GM19025 (cell line): ENCODE measurements around the gene DNAJC6.
"Not testable (repeated sequence)": the region's sequence is repeated elsewhere in the genome, so short reads cannot be mapped to it uniquely, and the experiment has no call there.

Experiments
- ATAC-seq: cut with Tn5 transposase; IDR thresholded peaks from one replicate; pipeline ENCODE4 v1.9.1; 2021; ENCODE audit warnings: mild to moderate bottlenecking, low read depth, moderate library complexity; ENCODE audit not compliant: unreplicated experiment

The DNAJC6 gene

DNA sequence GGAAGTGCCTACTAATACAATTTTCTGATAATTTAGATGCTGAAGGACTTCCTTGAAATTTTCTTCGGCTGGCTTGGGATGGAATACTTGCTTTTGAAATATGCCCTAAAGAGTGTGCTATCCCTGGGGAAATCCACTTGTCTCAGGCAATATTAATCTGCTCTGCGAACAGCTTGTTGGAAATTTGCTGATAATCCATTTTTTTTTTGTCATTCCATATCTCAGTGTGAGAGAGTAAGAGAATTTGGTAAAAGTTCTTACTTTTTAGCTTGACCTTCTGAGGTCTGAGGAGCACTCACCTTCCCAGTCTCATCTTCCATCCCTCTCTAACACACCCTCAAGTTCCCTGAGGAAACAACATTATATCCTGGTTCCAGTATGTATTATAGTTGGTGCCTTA lies 36.8 kb downstream of the DNAJC6 start:
- no peak for ATAC-seq

DNA sequence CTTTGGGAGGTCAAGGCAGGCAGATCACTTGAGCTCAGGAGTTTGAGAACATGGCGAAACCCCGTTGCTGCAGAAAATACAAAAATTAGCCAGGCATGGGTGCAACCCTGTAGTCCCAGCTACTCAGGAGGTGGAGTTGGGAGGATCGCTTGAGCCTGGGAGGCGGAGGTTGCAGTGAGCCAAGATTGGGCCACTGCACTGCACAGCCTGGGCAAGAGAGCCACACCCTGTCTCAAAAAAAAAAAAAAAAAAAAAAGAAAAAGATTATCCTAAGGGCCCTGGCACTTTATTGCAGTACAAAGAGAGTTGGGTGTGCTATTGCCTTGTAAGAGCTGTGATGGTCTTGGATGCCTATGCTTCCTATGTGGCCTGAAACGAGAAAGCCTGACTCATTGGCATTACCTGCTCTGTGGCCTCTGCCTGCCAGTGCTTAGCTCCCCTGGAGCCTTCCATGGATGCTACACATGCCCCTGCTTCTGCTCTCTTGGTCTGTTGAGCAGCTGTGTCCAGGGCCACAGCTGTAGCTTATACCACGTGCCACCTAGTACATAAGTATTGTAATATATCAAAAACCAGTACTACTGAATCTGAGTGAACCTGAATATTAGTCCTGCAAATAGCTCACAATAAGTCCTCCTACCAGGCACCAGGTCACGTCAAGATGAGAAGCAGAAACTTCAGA lies 45.8 kb downstream of the DNAJC6 start:
- no peak for ATAC-seq

- no peak for ATAC-seq
Observed at GRCh38 chr1:65357291-65357960, 48.1 kb downstream of the DNAJC6 start.

DNA sequence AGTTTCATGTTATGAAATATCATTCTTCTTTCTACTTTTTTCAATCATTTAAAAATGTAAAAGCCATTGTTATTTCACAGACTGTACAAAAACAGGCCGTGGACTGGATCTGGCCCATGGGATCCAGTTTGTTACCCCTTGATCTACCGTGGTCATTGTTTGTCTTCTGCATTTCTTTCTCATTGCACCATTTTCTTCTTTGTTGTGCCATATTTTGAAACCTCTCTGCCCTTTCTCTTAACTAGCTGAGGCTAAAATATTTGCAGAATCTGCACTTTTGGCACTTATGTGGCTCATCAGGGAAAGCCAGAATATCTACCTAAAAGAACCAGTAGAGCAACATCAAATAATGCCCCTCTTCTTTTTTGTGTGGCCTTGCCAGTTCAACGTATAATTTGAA lies 50.5 kb downstream of the DNAJC6 start:
- ATAC-seq, result no peak

GRCh38 chr1:65360648-65361047 lies 51.3 kb downstream of the DNAJC6 start:
- no peak for ATAC-seq

- ATAC-seq, result no peak
Observed at GRCh38 chr1:65362545-65362944, 53.2 kb downstream of the DNAJC6 start.

- ATAC-seq, result no peak
Observed at GRCh38 chr1:65363484-65363883, 54.1 kb downstream of the DNAJC6 start.

- ATAC-seq, result no peak
Observed at GRCh38 chr1:65368403-65368802, 59.1 kb downstream of the DNAJC6 start.

- no peak for ATAC-seq
Observed at GRCh38 chr1:65371544-65371943, 62.2 kb downstream of the DNAJC6 start.

GRCh38 chr1:65372557-65372956 lies 63.2 kb downstream of the DNAJC6 start:
- no peak for ATAC-seq

GRCh38 chr1:65377496-65378246 lies 68.3 kb downstream of the DNAJC6 start:
- no peak for ATAC-seq

DNA sequence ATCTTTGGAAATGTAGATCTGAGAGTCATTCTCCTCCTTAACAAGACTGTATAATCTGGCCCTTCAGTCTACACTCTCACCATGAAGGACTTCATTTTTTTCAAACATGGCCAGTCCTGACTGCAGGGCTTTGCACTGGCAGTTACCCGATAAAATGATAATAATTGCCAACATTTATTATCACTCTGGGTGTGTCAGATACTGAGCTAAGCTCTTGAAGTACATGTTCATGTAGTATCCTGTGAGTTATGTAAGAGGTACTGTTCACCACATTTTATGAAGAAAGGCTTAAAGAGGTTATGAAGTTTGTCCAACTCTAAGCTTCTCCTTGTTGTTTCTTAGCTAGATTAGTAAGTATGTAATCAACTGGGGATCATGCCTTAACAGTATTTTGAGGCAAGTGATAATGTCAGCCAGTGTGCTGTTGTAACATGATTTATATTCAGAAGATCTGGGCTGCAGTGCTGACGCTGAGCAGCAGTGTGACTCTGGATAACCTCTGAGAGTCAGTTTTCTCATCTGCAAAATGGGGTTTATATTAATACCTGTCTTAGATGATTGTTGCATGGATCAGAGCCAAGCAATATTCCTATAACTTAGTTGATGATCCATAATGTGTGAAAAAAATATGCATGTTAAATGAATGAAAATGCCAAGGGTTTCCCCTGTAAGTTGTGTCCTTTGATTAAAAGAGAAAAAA lies 69.1 kb downstream of the DNAJC6 start:
- ATAC-seq, result no peak

GRCh38 chr1:65384426-65384825 lies 75.1 kb downstream of the DNAJC6 start:
- ATAC-seq, result not testable (repeated sequence)

GRCh38 chr1:65386439-65386838 lies 77.1 kb downstream of the DNAJC6 start:
- ATAC-seq, result no peak

- ATAC-seq, result no peak
Observed at GRCh38 chr1:65387821-65388220, 78.5 kb downstream of the DNAJC6 start.

DNA sequence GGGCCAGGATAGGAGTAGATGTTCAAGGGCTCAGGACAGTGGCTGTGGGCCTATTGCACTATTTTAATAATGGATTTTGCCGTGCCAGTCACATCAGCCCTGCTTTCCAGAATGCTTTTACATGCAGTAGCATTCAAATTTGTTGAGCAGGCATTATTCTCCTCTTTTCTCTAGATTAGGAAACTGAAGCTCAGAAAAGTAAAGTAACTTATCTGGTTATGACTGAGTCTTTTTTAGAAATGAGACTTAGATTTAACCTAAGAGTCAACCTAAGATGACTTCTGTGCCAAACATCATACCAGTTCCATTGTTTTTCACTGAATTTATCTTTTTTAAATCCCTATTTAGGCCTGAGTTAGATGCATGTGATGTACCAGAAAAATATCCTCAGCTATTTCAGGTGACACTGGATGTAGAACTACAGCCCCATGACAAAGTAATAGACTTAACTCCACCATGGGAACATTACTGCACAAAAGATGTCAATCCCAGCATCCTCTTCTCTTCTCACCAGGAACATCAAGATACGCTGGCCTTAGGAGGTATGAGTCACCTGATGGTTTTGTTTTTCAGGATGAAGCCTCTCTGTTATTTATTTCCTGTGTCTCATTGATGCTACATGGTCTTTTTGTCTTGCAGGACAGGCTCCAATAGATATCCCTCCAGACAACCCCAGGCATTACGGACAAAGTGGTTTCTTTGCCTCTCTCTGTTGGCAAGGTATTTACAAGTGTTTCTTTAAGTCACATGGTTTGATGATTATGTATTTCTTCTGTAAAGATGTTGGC lies 79.8 kb downstream of the DNAJC6 start:
- ATAC-seq, result no peak

- no peak for ATAC-seq
Observed at GRCh38 chr1:65392497-65392896, 83.2 kb downstream of the DNAJC6 start.

DNA sequence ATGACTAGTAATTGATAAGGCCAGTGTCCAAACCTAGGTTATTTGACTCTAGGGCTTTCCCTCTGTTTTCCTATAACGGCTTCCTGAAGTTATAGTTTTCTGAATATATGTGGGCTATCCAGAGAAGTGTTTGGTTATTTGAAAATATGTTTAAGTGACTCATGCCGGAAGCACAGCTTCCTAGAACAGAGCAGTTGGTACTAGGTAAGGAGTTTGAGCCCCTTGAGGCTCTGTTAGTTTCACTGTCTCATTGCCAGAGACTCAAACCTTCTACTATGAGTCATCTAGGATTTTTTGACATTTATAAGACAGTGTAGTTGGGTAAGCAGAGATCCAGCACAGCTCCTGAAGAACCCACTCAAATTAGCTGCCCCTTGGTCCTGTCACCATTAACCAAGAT lies 84.0 kb downstream of the DNAJC6 start:
- peak; percentile 94 for ATAC-seq

DNA sequence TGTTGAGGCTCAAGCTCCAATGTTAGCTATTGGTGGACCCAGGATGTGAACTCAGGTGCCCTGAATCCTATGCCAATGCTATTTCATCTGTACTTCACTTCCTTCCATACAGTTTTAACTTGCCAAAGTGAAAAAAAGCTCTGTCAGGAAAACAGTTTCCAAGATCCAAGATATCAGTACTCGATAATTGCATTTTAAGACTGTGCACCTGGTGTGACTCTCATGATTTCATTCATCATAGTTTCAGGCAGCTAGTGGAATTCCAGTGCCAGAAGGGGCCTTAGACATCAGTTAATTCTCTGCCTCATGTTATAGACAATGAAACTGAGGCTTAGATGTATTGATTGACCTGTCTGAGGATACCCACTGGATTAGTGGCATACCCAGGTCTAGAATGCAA lies 84.6 kb downstream of the DNAJC6 start:
- ATAC-seq, result no peak

GRCh38 chr1:65395887-65396612 lies 86.7 kb downstream of the DNAJC6 start:
- no peak for ATAC-seq
